PFSK-1 (cell line): Measurements from ENCODE around the gene MED10.

Experiments
- FOXP2 ChIP-seq: optimal IDR thresholded peaks from 2 replicates; pipeline ENCODE3; 2011; ENCODE audit warnings: borderline replicate concordance, control low read depth, inconsistent platforms; ENCODE audit not compliant: insufficient read depth; ENCODE audit errors: extremely low read length, extremely low read depth
- POLR2AphosphoS5 ChIP-seq: IDR thresholded peaks from 2 replicates; pipeline ENCODE4 v1.6.1; 2012; ENCODE audit warnings: low read depth, mild to moderate bottlenecking, control low read depth, low read length, moderate library complexity
- SIN3A ChIP-seq: IDR thresholded peaks from 2 replicates; pipeline ENCODE4 v1.6.1; 2012; ENCODE audit warnings: mild to moderate bottlenecking, low read length, moderate library complexity, borderline replicate concordance; ENCODE audit not compliant: insufficient read depth
- TAF1 ChIP-seq: IDR thresholded peaks from 2 replicates; pipeline ENCODE4 v1.6.1; 2012; ENCODE audit warnings: low read length, control low read depth, borderline replicate concordance; ENCODE audit not compliant: insufficient read depth
- TF ChIP-seq, protein P1 (sequence below), 2 experiments: IDR thresholded peaks; 2 replicates each; pipeline versions ENCODE4 v1.6.1 to v1.8.0; 2011 to 2012; ENCODE audit warnings: low read depth in 2 of 2, low read length in 2 of 2, control low read depth in 1 of 2, inconsistent platforms in 1 of 2, mild to moderate bottlenecking in 1 of 2, moderate library complexity in 1 of 2; ENCODE audit not compliant: insufficient read depth in 1 of 2

MED10 gene

DNA sequence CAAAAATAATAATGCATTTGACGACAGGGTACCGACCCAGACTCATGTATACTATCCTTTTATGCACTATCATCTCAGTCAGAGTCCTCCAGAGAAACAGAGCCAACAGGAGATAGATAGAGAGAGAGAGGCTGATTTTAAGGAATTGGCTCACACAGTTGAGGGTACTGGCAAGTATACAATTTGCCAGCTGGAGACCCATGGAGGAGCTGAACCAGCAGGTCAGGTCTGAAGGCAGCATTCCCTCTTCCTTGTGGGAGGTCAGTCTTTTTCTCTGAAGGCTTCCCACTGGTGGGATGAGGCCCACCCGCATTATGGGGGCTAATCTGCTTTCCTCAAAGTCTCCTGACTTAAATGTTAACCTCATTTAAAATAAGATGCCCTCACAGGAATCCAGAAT lies 17.3 kb upstream of the MED10 start:
- no peak for TF ChIP-seq POLR2AphosphoS5
- TF ChIP-seq SIN3A, result no peak
- TF ChIP-seq FOXP2, result no peak
- no peak for TF ChIP-seq TAF1
- TF ChIP-seq, protein P1, sequence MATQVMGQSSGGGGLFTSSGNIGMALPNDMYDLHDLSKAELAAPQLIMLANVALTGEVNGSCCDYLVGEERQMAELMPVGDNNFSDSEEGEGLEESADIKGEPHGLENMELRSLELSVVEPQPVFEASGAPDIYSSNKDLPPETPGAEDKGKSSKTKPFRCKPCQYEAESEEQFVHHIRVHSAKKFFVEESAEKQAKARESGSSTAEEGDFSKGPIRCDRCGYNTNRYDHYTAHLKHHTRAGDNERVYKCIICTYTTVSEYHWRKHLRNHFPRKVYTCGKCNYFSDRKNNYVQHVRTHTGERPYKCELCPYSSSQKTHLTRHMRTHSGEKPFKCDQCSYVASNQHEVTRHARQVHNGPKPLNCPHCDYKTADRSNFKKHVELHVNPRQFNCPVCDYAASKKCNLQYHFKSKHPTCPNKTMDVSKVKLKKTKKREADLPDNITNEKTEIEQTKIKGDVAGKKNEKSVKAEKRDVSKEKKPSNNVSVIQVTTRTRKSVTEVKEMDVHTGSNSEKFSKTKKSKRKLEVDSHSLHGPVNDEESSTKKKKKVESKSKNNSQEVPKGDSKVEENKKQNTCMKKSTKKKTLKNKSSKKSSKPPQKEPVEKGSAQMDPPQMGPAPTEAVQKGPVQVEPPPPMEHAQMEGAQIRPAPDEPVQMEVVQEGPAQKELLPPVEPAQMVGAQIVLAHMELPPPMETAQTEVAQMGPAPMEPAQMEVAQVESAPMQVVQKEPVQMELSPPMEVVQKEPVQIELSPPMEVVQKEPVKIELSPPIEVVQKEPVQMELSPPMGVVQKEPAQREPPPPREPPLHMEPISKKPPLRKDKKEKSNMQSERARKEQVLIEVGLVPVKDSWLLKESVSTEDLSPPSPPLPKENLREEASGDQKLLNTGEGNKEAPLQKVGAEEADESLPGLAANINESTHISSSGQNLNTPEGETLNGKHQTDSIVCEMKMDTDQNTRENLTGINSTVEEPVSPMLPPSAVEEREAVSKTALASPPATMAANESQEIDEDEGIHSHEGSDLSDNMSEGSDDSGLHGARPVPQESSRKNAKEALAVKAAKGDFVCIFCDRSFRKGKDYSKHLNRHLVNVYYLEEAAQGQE (IDR thresholded peaks at IDR 0.05; ENCODE audit: insufficient read depth in 1 of 2, low read depth in 2 of 2, low read length in 2 of 2), result no peak

DNA sequence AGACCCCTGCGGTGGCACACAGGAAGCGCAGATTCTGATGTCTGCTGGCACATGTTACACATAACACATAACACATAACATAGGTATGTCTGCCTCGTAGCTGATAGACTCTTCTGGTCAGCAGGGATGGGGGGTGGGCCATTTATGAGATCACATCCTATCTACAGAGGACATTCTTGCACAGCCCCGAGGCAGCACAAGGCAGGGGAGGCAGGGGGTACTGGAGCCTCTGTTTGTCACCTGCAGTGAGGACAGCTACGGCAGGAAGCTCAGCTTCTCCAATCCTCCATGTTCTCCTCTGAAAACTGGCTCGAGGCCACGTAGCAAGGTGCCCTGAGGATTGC lies 16.7 kb upstream of the MED10 start:
- TF ChIP-seq TAF1 (no peak), FOXP2 (no peak), SIN3A (no peak), POLR2AphosphoS5 (no peak)
- TF ChIP-seq, protein P1 (IDR thresholded peaks at IDR 0.05; ENCODE audit: insufficient read depth in 1 of 2, low read depth in 2 of 2, low read length in 2 of 2), result no peak

DNA sequence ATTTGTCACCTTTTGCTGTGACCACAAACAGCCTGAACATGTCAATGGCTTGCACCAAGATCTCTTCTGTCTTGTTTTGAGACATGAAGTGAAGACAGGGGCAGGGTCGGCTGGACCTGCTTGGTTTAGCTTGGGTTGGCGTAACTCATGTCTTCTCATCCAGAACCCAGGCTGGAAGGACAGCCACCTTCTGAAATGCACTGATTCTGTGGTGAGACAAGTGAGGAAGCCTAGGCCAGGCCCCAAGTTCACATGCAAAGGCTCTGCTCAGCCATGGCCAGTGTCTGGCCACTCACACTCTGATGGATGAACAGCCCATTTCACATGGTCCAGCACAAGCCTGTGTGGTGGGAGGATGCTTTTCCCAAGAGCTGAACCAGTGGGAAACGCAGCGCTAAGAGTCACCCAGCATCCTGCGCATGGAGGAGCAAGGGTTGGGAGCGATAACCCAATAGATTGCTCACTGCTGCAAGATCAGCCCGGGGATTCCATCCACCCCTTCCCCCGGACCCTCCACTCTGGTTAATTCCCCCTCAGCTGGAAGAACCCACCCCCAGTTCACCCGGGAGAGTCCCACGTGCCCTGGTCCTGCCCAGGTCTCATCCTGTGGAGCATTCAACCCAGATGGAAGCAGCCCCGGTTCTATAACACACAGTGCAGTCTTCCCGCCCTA lies 16.2 kb upstream of the MED10 start:
- TF ChIP-seq SIN3A, result no peak
- no peak for TF ChIP-seq POLR2AphosphoS5
- no peak for TF ChIP-seq FOXP2

DNA sequence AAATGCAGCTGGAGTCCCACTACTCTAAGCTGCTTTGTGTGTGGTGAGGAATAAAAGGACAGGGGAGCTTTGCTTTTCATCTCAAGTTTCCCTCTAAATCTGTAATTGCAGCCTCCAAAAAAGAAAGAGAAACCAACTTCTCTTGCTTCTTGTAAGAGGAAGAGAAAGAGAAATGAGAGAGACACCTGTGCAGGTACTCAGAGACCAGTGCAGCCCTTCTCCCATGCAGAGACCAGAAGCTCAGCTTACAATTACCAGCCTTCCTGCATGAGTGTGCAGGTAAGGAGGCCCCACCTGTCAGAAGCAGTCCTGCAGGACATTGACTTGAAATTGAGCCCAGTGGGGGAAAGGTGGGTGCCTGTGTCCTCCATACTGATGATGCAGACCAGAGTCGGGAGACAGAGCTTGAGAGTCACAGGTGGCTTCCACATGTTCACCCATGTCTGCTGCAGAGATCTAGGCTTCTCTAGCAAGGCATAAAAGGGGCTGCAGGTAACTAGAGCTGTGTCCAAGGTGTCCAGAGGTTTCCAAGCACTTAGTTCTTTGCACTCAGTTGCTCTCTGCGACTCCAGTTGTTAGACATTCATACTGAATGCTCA lies 15.3 kb upstream of the MED10 start:
- no peak for TF ChIP-seq TAF1
- no peak for TF ChIP-seq SIN3A
- no peak for TF ChIP-seq FOXP2
- no peak for TF ChIP-seq POLR2AphosphoS5
- TF ChIP-seq, protein P1 (IDR thresholded peaks at IDR 0.05; ENCODE audit: insufficient read depth in 1 of 2, low read depth in 2 of 2, low read length in 2 of 2), result no peak

DNA sequence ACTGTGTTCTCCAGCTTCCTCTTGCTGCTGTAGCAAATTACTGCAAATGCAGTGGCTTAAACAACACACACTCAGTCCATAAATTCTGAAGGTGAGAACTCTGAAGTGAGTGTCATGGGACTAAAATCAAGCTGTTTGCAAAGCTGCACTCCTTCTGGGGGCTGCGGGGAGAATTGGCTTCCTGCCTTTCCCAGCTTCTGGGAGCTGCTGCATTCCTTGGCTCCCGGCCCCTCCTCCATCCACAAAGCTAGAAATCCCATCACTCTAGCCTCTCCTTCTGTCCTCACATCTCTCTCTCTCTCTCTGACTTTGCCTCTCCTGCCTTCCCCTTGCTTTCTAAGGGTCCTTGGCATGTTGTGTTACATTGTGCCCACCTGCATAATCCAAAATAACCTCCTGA lies 14.2 kb upstream of the MED10 start:
- TF ChIP-seq, protein P1 (IDR thresholded peaks at IDR 0.05; ENCODE audit: insufficient read depth in 1 of 2, low read depth in 2 of 2, low read length in 2 of 2), result no peak
- TF ChIP-seq SIN3A (no peak), FOXP2 (no peak), POLR2AphosphoS5 (no peak), TAF1 (no peak)
